ENCODE data around the gene LRP5.
"Not testable (repeated sequence)": the region's sequence is repeated elsewhere in the genome, so short reads cannot be mapped to it uniquely, and the experiment has no call there.

LRP5 gene

GRCh38 chr11:68282141-68282860 lies 30.1 kb upstream of the LRP5 start:
- ChIA-PET CTCF (interaction anchor here (1.6 kb wide), 1 partner anchor 15 kb away, joined by 5 read pairs; no protein-coding TSS in a partner anchor), POLR2A (ENCODE audit: low non-redundant PET) (interaction anchor here (0.6 kb wide), 1 partner anchor 33 kb away, joined by 5 read pairs; no protein-coding TSS in a partner anchor)
- H3K27ac ChIP-seq = peak overlapping the region; percentile 51
- no peak for TF ChIP-seq CTCF (conservative IDR thresholded peaks at IDR 0.05; ENCODE audit: low read depth)
- DNase-seq (ENCODE audit: low spot score) = peak; percentile 22

GRCh38 chr11:68282861-68283230 lies 29.5 kb upstream of the LRP5 start:
- no peak for DNase-seq (ENCODE audit: low spot score)
- H3K27ac ChIP-seq = peak overlapping the region; percentile 51
- TF ChIP-seq CTCF (conservative IDR thresholded peaks at IDR 0.05; ENCODE audit: low read depth) = no peak
- CTCF ChIA-PET = interaction anchor here (1.6 kb wide), 1 partner anchor 14 kb away, joined by 5 read pairs; no protein-coding TSS in a partner anchor
- POLR2A ChIA-PET (ENCODE audit: low non-redundant PET) = interaction anchor here (0.6 kb wide), 1 partner anchor 32 kb away, joined by 5 read pairs; no protein-coding TSS in a partner anchor

DNA sequence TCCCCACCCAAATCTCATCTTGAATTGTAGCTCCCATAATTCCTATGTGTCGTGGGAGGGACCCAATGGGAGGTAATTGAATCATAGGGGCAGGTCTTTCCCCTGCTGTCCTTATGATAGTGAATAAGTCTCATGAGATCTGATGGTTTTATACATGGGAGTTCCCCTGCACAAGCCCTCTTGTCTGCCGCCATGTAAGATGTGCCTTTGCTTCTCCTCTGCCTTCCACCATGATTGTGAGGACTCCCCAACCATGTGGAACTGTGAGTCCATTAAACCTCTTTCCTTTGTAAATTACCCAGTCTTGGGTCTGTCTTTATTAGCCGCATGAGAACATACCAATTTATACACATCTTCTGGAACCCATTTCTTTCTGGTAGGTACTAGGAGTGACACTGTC lies 27.8 kb upstream of the LRP5 start:
- CTCF ChIA-PET; POLR2A ChIA-PET (ENCODE audit: low non-redundant PET); H3K27ac ChIP-seq; DNase-seq (ENCODE audit: low spot score): not testable (repeated sequence)

- TF ChIP-seq CTCF (conservative IDR thresholded peaks at IDR 0.05; ENCODE audit: low read depth) = no peak
- no peak overlapping the region for H3K27ac ChIP-seq
- no peak for DNase-seq (ENCODE audit: low spot score)
- POLR2A ChIA-PET (ENCODE audit: low non-redundant PET) = no interaction called here
- CTCF ChIA-PET = interaction anchor here (0.7 to 1.8 kb wide), 3 partner anchors 10 to 156 kb away, joined by 4 to 9 read pairs (median 9); no protein-coding TSS in a partner anchor
Observed at GRCh38 chr11:68287419-68287818, 25.0 kb upstream of the LRP5 start.

DNA sequence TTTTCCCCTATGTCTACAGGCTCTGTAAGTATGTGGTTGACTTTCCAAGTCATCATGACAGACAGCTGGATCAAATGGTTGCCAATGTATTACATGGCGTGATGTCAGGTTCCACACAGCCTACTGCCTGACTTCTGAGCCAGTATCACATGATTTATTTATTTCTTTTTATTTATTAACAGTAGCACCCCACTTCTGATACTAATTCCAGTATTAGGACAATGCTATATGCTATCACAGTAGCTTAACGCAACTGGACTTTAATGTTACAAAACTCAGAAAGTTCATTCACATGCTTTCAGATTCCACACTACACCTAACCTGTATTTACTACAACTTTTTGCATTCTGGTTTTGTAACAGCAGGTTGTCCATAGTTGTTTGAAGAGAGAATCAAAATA lies 22.9 kb upstream of the LRP5 start:
- POLR2A ChIA-PET (ENCODE audit: low non-redundant PET) = no interaction called here
- CTCF ChIA-PET = no interaction called here
- no peak for TF ChIP-seq CTCF (conservative IDR thresholded peaks at IDR 0.05; ENCODE audit: low read depth)
- H3K27ac ChIP-seq = no peak overlapping the region
- DNase-seq (ENCODE audit: low spot score) = no peak

GRCh38 chr11:68293708-68294107 lies 18.7 kb upstream of the LRP5 start:
- no peak for DNase-seq (ENCODE audit: low spot score)
- no peak for TF ChIP-seq CTCF (conservative IDR thresholded peaks at IDR 0.05; ENCODE audit: low read depth)
- H3K27ac ChIP-seq = no peak overlapping the region
- POLR2A ChIA-PET (ENCODE audit: low non-redundant PET) = no interaction called here
- CTCF ChIA-PET = interaction anchor here (1.0 kb wide), 1 partner anchor 36 kb away, joined by 3 read pairs; no protein-coding TSS in a partner anchor

- ChIA-PET CTCF (interaction anchor here (4.9 kb wide), 1 partner anchor 37 kb away, joined by 58 read pairs; no protein-coding TSS in a partner anchor), POLR2A (ENCODE audit: low non-redundant PET) (no interaction called here)
- no peak overlapping the region for H3K27ac ChIP-seq
- no peak for TF ChIP-seq CTCF (conservative IDR thresholded peaks at IDR 0.05; ENCODE audit: low read depth)
- DNase-seq (ENCODE audit: low spot score) = no peak
Observed at GRCh38 chr11:68295271-68295670, 17.1 kb upstream of the LRP5 start.

Measured in RWPE1 (cell line).